C4-2B (cell line): ENCODE data around the gene HRNR.

Experiments used
- CTCF ChIP-seq: fragments of 450-650 bp; conservative IDR thresholded peaks from 2 replicates; pipeline ENCODE4 v1.5.1; 2017; ENCODE audit warnings: mild to moderate bottlenecking
- ZFX ChIP-seq: fragments of 450-650 bp; IDR thresholded peaks from 2 replicates; pipeline ENCODE4 v1.6.1; 2017

GRCh38 chr1:152166966-152167365 lies 57.0 kb downstream of the HRNR start:
- no peak for TF ChIP-seq CTCF
- TF ChIP-seq ZFX: no peak
